GM21737 (cell line): Measurements from ENCODE around the gene CUX1.
"Not testable (repeated sequence)": the region's sequence is repeated elsewhere in the genome, so short reads cannot be mapped to it uniquely, and the experiment has no call there.

Experiments used
- ATAC-seq: cut with Tn5 transposase; IDR thresholded peaks from one replicate; pipeline ENCODE4 v1.9.1; 2021; ENCODE audit warnings: mild to moderate bottlenecking, moderate library complexity; ENCODE audit not compliant: unreplicated experiment

CUX1 gene

GRCh38 chr7:101846800-101847538 lies 29.5 kb downstream of the CUX1 start:
- no peak for ATAC-seq

DNA sequence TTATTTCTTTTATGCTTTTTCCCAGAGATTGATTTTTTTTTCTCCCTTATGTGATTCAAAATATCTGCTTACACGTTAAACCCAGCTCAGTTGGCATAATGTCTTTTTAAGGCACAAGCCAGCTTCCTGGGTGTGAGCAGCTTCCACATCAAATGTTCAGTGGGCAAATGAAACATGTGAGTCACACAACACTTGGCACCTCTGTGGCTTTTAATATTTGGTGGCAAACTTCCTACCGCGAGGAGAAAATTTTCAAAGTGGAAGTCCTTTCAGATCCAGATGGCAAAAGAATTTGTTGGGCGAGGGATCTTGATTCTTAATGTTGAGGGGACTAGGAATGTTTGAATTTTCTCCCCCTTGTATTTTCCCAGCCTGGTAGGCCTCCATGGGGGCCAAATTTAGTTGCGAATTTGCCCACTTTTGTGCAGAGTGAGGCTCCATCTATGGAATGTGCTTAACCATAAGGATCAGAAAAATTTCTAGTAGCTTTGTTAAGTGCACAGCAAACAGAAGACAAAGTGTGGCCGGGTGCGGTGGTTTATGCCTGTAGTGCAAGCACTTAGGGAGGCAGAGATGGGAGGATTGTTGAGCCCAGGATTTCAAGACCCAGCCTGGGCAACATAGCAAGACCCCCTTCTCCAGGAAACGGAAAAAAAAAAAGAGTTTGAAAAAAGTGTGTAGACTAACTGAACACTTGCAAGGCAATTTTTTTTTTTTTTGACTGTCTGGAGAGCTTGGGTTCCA lies 31.0 kb downstream of the CUX1 start:
- no peak for ATAC-seq

- ATAC-seq, result not testable (repeated sequence)
Measured at GRCh38 chr7:101849314-101849713, 31.9 kb downstream of the CUX1 start.

DNA sequence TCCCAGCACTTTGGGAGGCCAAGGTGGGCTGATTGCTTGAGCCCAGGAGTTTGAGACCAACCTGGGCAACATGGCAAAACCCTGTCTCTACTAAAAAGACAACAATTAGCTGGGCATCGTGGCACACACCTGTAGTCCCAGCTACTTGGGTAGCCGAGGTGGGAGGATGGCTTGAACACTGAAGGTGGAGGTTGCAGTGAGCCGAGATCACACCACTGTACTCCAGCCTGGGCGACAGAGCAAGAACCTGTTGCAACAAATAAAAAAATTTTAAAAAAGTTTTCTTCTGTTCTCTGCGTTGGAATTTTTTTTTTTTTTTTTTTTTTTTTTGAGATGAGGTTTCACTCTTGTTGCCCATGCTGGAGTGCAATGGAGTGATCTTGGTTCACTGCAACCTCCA lies 34.9 kb downstream of the CUX1 start:
- ATAC-seq, result not testable (repeated sequence)

- ATAC-seq, result no peak
Measured at GRCh38 chr7:101853684-101854083, 36.3 kb downstream of the CUX1 start.

DNA sequence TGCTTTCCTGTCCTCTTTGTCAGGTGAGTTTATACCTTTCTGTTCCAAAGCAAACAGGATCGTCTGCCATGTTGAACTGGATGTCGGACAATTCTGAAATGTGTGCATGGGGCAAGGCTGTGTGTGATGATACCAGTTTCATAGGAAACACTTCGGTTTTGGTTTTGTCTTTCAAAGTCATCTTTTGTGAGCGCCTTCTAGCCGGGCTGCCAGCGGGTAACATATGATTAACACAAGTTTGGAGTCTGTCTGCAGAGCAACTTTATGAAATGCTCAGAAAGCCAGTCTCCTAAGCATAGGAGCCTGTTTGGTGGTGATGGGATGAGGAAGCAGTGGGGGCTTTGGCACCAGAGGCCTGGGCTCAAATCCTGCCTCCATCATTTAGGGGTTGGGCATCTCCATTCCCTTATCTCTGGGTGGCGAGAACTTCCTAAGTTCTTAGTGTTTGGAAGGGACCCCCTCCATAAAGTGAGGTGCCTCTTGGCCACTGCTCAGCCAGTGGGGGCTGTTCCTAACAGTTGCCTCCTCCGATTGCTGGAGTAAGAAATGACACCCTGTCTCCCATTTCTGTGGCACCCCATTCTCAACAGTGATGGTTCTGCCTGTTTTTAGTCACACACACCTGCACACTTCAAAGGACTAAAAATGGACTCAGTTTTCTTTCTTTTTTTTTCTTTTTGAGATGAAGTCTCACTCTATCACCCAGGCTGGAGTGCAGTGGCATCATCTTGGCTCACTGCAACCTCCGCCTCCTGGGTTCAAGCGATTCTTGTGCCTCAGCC lies 36.8 kb downstream of the CUX1 start:
- ATAC-seq, result no peak

DNA sequence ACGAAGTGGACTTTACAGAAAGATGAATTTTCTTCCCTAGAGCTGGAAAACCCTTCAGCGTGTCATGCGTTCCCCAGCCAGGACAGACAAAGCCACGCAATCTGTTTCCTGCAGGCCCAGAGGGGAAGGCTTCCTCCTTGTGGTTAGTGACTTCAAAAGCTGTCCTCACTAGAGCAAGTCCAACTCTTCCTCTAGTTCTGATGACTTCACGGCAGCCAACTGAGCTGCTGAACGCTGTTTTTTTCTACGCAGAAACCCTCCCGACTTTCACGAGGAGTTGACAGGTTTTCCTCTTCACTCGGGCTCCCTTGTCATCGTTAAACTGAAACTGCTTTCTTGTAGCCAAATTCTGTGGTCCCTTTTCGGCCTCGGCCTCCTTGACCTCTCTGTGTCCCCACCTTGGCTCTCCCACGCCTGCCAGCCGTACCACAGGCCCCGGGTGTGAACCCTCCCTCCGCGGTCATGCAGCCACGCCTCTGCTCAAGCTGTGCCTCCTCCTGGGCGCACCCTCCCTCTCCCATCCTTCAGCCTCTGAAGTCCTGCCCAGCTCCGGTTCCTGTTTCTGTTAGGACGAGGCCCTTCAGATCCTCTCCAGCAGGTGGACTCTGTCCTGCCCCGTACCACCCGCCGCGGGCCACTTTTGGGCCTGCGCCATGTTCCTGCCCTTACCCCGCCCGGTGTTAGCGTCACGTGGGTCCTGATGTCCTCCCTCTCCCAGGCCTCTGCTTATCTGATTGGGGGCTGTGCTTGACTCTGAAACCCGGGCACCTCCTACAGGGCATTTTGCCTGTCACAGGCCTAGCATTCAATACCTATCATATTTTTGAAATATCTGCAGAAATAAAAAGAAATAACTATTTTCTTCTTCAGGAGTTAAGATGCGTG lies 39.3 kb downstream of the CUX1 start:
- peak; percentile 90 for ATAC-seq

- peak; percentile 27 for ATAC-seq
Measured at GRCh38 chr7:101857358-101857811, 40.0 kb downstream of the CUX1 start.

GRCh38 chr7:101858437-101859385 lies 41.3 kb downstream of the CUX1 start:
- ATAC-seq, result no peak

DNA sequence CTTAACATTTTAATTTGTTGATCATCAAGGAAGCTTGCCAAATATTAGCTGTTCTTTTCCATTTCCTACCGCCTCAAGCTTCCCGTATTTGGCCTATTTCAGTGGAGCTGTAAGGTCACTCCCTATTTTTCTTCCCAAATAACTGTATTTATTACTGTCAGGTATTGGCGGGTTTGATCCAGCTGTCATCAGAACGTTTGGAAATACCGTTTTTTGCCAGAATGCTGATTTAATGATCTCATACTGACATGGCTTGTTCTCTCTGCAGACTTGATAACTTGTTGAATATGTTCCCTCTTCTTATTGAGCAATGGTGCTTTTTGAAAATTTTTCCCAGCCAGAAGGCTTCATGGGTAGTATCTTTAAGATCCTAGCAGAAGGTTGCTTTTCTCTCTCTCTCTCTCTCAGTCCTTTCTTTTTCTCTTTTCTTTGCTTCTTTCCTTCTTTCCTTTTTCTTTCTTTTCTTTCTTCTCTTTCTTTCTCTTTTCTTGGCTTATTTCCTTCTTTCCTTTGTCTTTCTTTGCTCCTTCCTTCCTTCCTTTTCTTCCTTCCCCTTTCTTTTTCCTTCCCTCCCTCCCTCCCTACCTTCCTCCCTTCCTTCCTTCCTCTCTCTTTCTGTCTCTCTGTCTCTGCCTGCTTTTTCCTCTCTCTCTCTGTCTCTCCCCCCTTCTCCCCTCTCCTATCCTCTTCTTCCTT lies 42.1 kb downstream of the CUX1 start:
- no peak for ATAC-seq

GRCh38 chr7:101860316-101861217 lies 43.1 kb downstream of the CUX1 start:
- no peak for ATAC-seq

DNA sequence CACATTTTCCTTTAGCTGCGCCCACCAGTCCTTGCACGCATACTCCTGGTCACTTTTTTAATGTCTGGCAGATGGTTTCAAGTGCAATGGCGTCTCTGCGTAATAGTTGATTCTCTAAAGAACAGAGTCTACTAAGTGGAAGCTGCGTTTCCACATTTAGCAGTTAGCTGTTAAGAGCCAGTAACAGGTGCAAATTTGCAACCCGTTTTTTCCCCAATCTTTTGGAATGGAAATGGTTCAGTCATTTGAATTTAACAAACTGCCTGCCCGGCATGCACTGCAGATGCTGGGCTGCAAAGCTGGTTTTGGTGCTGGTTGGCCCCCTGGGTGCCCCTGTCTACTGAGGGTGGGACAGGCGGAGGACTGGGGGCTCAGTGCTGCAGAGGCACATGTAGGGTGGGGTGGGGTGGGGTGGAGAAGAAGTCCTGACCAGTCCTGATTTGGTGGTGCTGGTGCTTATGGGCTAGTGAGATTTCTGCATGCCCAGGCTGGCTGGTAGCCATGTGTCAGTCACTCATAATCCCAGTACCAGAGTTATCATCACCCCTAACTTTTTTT lies 43.9 kb downstream of the CUX1 start:
- no peak for ATAC-seq

- ATAC-seq, result no peak
Measured at GRCh38 chr7:101862280-101863220, 45.1 kb downstream of the CUX1 start.

GRCh38 chr7:101863598-101863997 lies 46.2 kb downstream of the CUX1 start:
- no peak for ATAC-seq

GRCh38 chr7:101864039-101864438 lies 46.6 kb downstream of the CUX1 start:
- ATAC-seq, result no peak

DNA sequence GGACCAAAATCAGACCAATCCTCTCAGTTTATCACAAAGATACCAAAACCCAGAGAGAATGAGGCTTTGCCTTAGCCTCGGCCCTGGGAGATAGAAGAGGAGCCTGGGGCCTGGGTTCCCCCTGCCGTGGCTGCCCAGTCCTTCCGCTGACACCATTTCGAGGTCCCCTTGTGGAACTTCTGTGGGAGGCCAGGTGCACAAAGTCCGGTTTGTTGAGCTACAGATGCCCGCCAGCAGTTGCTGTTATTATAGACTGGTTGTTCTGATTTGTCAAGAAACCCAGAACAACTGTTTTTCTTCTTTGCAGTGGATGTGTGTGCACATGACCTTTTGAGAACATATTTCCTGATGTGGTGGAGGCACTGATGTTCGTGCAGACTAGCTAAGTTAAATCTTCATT lies 47.6 kb downstream of the CUX1 start:
- no peak for ATAC-seq
